Liver (tissue), 9 donors: Measurements from ENCODE around the gene WFS1. TPM values are rescaled to one million over a fixed set of nuclear protein-coding genes. Genes with fewer than 3 reads are reported as not detected.

Experiments used
- DNase-seq: peaks from one replicate; pipeline ENCODE4 v3.0.0-alpha.2; 2017; ENCODE audit warnings: low spot score
- H3K27ac ChIP-seq, 2 donors: one replicate each; pipeline ENCODE4 v1.7.0; 2013; ENCODE audit warnings: inconsistent platforms in 2 of 2, low read length in 2 of 2, control low read depth in 1 of 2, low read depth in 1 of 2, mild to moderate bottlenecking in 1 of 2
- H3K27me3 ChIP-seq, 4 donors: one replicate each; pipeline versions ENCODE4 v1.6.1 to v1.7.0; 2013; ENCODE audit warnings: low read length in 3 of 4, inconsistent platforms in 1 of 4, mild to moderate bottlenecking in 1 of 4, moderate library complexity in 1 of 4; ENCODE audit not compliant: control insufficient read depth in 4 of 4, insufficient read depth in 4 of 4
- H3K36me3 ChIP-seq, 4 donors: one replicate each; pipeline versions ENCODE4 v1.6.1 to v1.7.0; 2013; ENCODE audit warnings: low read length in 3 of 4, mild to moderate bottlenecking in 3 of 4, low read depth in 1 of 4, moderate library complexity in 1 of 4; ENCODE audit not compliant: control insufficient read depth in 4 of 4, insufficient read depth in 3 of 4
- H3K4me1 ChIP-seq, 4 donors: one replicate each; pipeline versions ENCODE4 v1.6.1 to v1.7.0; 2013; ENCODE audit warnings: low read length in 3 of 4, mild to moderate bottlenecking in 3 of 4, moderate library complexity in 1 of 4; ENCODE audit not compliant: control insufficient read depth in 4 of 4, insufficient read depth in 4 of 4
- H3K4me3 ChIP-seq, 3 donors: one replicate each; pipeline versions ENCODE4 v1.6.1 to v1.7.0; 2013; ENCODE audit warnings: low read length in 3 of 3, control low read depth in 1 of 3, low read depth in 1 of 3, mild to moderate bottlenecking in 1 of 3
- H3K9ac ChIP-seq, 2 donors: one replicate each; pipeline ENCODE4 v1.7.0; 2013; ENCODE audit warnings: low read length in 2 of 2, mild to moderate bottlenecking in 2 of 2, moderate library complexity in 2 of 2, control low read depth in 1 of 2, low read depth in 1 of 2
- H3K9me3 ChIP-seq, 4 donors: one replicate each; pipeline versions ENCODE4 v1.6.1 to v1.7.0; 2013; ENCODE audit warnings: low read length in 3 of 4; ENCODE audit not compliant: control insufficient read depth in 4 of 4
- CTCF ChIP-seq: fragments of 150-350 bp; IDR thresholded peaks from 2 replicates; pipeline ENCODE4 v1.5.1; 2017; ENCODE audit warnings: improper control_type of control experiment, low read depth, low read length; ENCODE audit not compliant: missing input control
- EGR1 ChIP-seq, 2 donors: IDR thresholded peaks; 2 replicates each; pipeline ENCODE4 v1.6.1; 2016 to 2018; ENCODE audit warnings: antibody characterized with exemption in 2 of 2, low read depth in 2 of 2
- FOXA1 ChIP-seq: IDR thresholded peaks from 2 replicates; pipeline ENCODE4 v1.6.1; 2016; ENCODE audit warnings: antibody characterized with exemption
- FOXA2 ChIP-seq: IDR thresholded peaks from 2 replicates; pipeline ENCODE4 v1.6.1; 2016; ENCODE audit warnings: antibody characterized with exemption
- GABPA ChIP-seq, 2 donors: IDR thresholded peaks in 1 of 2; conservative IDR thresholded peaks in 1 of 2; 2 replicates each; pipeline ENCODE4 v1.6.1; 2016; ENCODE audit warnings: antibody characterized with exemption in 2 of 2, mild to moderate bottlenecking in 1 of 2, moderate library complexity in 1 of 2
- HNF4A ChIP-seq, 2 donors: conservative IDR thresholded peaks; 2 replicates each; pipeline ENCODE4 v1.6.1; 2016; ENCODE audit warnings: antibody characterized with exemption in 2 of 2, mild to moderate bottlenecking in 2 of 2
- HNF4G ChIP-seq: IDR thresholded peaks from 2 replicates; pipeline ENCODE4 v1.6.1; 2016; ENCODE audit warnings: antibody characterized with exemption
- JUND ChIP-seq, 2 donors: IDR thresholded peaks; 2 replicates each; pipeline ENCODE4 v1.6.1; 2016; ENCODE audit warnings: antibody characterized with exemption in 2 of 2
- NR2F2 ChIP-seq: IDR thresholded peaks from 2 replicates; pipeline ENCODE4 v1.6.1; 2016; ENCODE audit warnings: antibody characterized with exemption
- RAD21 ChIP-seq, 2 donors: IDR thresholded peaks; 2 replicates each; pipeline ENCODE4 v1.6.1; 2016; ENCODE audit warnings: antibody characterized with exemption in 2 of 2, mild to moderate bottlenecking in 2 of 2
- REST ChIP-seq: IDR thresholded peaks from 2 replicates; pipeline ENCODE4 v1.6.1; 2016; ENCODE audit warnings: antibody characterized with exemption, mild to moderate bottlenecking
- RXRA ChIP-seq, 2 donors: IDR thresholded peaks; 2 replicates each; pipeline ENCODE4 v1.6.1; 2017 to 2018; ENCODE audit warnings: antibody characterized with exemption in 2 of 2, mild to moderate bottlenecking in 1 of 2
- SP1 ChIP-seq: IDR thresholded peaks from 2 replicates; pipeline ENCODE4 v1.6.1; 2018; ENCODE audit warnings: antibody characterized with exemption, mild to moderate bottlenecking
- TAF1 ChIP-seq: conservative IDR thresholded peaks from 2 replicates; pipeline ENCODE4 v1.6.1; 2016; ENCODE audit warnings: antibody characterized with exemption, mild to moderate bottlenecking
- YY1 ChIP-seq: IDR thresholded peaks from 2 replicates; pipeline ENCODE4 v1.6.1; 2016; ENCODE audit warnings: antibody characterized with exemption, mild to moderate bottlenecking
- ZBTB33 ChIP-seq: IDR thresholded peaks from 2 replicates; pipeline ENCODE4 v1.6.1; 2016; ENCODE audit warnings: antibody characterized with exemption
- WGBS: extraction: QIAGEN DNeasy Blood & Tissue Kit; methylation state at CpG from one replicate; pipeline ENCODE4 v1.1.7; 2013; 5-methylcytosine and 5-hydroxymethylcytosine counted together
- polyA plus RNA-seq, 2 donors: library from polyadenylated mRNA; stranded (reverse) in 1 of 2; unstranded in 1 of 2; fragments of 200-250 nt in 1 of 2; fragments of >200 nt in 1 of 2; fragmentation: Nextera tagmentation in 1 of 2; extraction: Ambion mirVana in 1 of 2; gene quantifications; one replicate each; pipeline versions ENCODE4 v1.2.1 to v1.2.3, GENCODE V29; 2013 to 2015
- total RNA-seq, 2 donors: library from RNA; depleted of rRNA; stranded (reverse); fragments of >200 nt; gene quantifications; one replicate each; pipeline ENCODE4 v1.2.3, GENCODE V29; 2014
- TF ChIP-seq, protein P1 (sequence below): IDR thresholded peaks from 2 replicates; pipeline ENCODE4 v1.6.1; 2016; ENCODE audit warnings: antibody characterized with exemption
- TF ChIP-seq, protein P2 (sequence below): IDR thresholded peaks from 2 replicates; pipeline ENCODE4 v1.6.1; 2016; ENCODE audit warnings: antibody characterized with exemption
- donor health status: healthy.
- donor health status: healthy.
- donor health status: healthy.
- donor health status: healthy.
- donor health status: healthy.

WFS1 gene
- total and polyA plus RNA-seq, 4 donors = 6.0 to 23.9 (median 13.0) TPM

GRCh38 chr4:6262176-6262575, 7.5 kb upstream of the WFS1 start:
- no peaks in the 10 kb centered on the region for H3K36me3 ChIP-seq
- 82% methylated on average over 12 of the region's 12 CpGs for WGBS
- no peak overlapping the region for H3K9ac ChIP-seq
- no peaks in the 10 kb centered on the region for H3K27me3 ChIP-seq
- no peaks in the 10 kb centered on the region for H3K4me1 ChIP-seq
- no peak for DNase-seq
- no peak overlapping the region for H3K27ac ChIP-seq
- no peaks in the 10 kb centered on the region for H3K9me3 ChIP-seq
- no peak for TF ChIP-seq REST
- no peak overlapping the region for H3K4me3 ChIP-seq

- no peaks in the 10 kb centered on the region for H3K9me3 ChIP-seq
- no peaks in the 10 kb centered on the region for H3K27me3 ChIP-seq
- H3K36me3 ChIP-seq = no peaks in the 10 kb centered on the region
- no peaks in the 10 kb centered on the region for H3K4me1 ChIP-seq
- DNase-seq = no peak
- H3K27ac ChIP-seq = no peak overlapping the region
- WGBS = 67% methylated on average over 10 of the region's 10 CpGs
- H3K9ac ChIP-seq = no peak overlapping the region
- TF ChIP-seq REST (no peak), TAF1 (no peak), FOXA1 (no peak), ZBTB33 (no peak), RXRA (IDR thresholded peaks at IDR 0.05) (no peak), JUND (IDR thresholded peaks at IDR 0.05) (no peak), YY1 (no peak), HNF4A (conservative IDR thresholded peaks at IDR 0.05) (no peak), RAD21 (IDR thresholded peaks at IDR 0.05) (no peak), GABPA (IDR thresholded peaks at IDR 0.05 in 1 of 2, conservative IDR thresholded peaks at IDR 0.05 in 1 of 2) (no peak), SP1 (no peak), CTCF (no peak), EGR1 (IDR thresholded peaks at IDR 0.05; ENCODE audit: low read depth in 2 of 2) (no peak), NR2F2 (no peak), HNF4G (no peak), FOXA2 (no peak)
- TF ChIP-seq, protein P1, sequence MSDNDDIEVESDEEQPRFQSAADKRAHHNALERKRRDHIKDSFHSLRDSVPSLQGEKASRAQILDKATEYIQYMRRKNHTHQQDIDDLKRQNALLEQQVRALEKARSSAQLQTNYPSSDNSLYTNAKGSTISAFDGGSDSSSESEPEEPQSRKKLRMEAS = no peak
- TF ChIP-seq, protein P2, sequence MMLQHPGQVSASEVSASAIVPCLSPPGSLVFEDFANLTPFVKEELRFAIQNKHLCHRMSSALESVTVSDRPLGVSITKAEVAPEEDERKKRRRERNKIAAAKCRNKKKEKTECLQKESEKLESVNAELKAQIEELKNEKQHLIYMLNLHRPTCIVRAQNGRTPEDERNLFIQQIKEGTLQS = no peak
- H3K4me3 ChIP-seq = no peak overlapping the region
These were observed 6.7 kb upstream of the WFS1 start for GRCh38 chr4:6262847-6263487.
